Astrocyte (in vitro differentiated cells and primary cell): Measurements from ENCODE around the gene LRRC9. TPM values are rescaled to one million over a fixed set of nuclear protein-coding genes. Genes with fewer than 3 reads are reported as not detected.
"Not testable (repeated sequence)": the region's sequence is repeated elsewhere in the genome, so short reads cannot be mapped to it uniquely, and the experiment has no call there.

Source experiments
- DNase-seq: peaks from one replicate; pipeline ENCODE4 v3.0.0-alpha.2; 2010; ENCODE audit warnings: low read depth
- FAIRE-seq: peaks from 2 replicates; lab custom pipeline; 2011; peaks lifted over from hg19 to GRCh38; lab: Jason Lieb, UNC
- H2AFZ ChIP-seq: 2 replicates; pipeline ENCODE4 v1.6.0; 2012; ENCODE audit warnings: low read depth, low read length, inconsistent platforms
- H3K27ac ChIP-seq: 2 replicates; pipeline ENCODE4 v1.5.1; 2011; ENCODE audit warnings: low read depth, low read length, inconsistent platforms
- H3K27me3 ChIP-seq: 2 replicates; pipeline ENCODE4 v1.6.0; 2011; ENCODE audit warnings: low read length, inconsistent platforms; ENCODE audit not compliant: insufficient read depth
- H3K36me3 ChIP-seq: 2 replicates; pipeline ENCODE4 v1.5.1; 2011; ENCODE audit warnings: low read length, inconsistent platforms; ENCODE audit not compliant: insufficient read depth
- H3K4me1 ChIP-seq: 2 replicates; pipeline ENCODE4 v1.5.1; 2011; ENCODE audit warnings: low read length, inconsistent platforms; ENCODE audit not compliant: insufficient read depth
- H3K4me2 ChIP-seq: 2 replicates; pipeline ENCODE4 v1.6.0; 2012; ENCODE audit warnings: low read length, inconsistent platforms
- H3K4me3 ChIP-seq: 2 replicates; pipeline ENCODE4 v1.5.1; 2011; ENCODE audit warnings: low read depth, mild to moderate bottlenecking, low read length, inconsistent platforms; ENCODE audit not compliant: insufficient read depth
- H3K79me2 ChIP-seq: 2 replicates; pipeline ENCODE4 v1.6.0; 2012; ENCODE audit warnings: mild to moderate bottlenecking, low read length, inconsistent platforms; ENCODE audit not compliant: insufficient read depth
- H3K9ac ChIP-seq: 2 replicates; pipeline ENCODE4 v1.6.0; 2012; ENCODE audit warnings: mild to moderate bottlenecking, low read length, inconsistent platforms
- H3K9me3 ChIP-seq: 2 replicates; pipeline ENCODE4 v1.5.1; 2012; ENCODE audit warnings: low read depth, mild to moderate bottlenecking, low read length, inconsistent platforms; ENCODE audit not compliant: insufficient read depth
- H4K20me1 ChIP-seq: 2 replicates; pipeline ENCODE4 v1.6.0; 2012; ENCODE audit warnings: low read length, inconsistent platforms; ENCODE audit not compliant: insufficient read depth
- H3K27ac Mint-ChIP-seq: one replicate; pipeline ENCODE4 v1.8.0; 2021; ENCODE audit warnings: mild to moderate bottlenecking, mixed read lengths; ENCODE audit not compliant: unreplicated experiment
- H3K27me3 Mint-ChIP-seq: one replicate; pipeline ENCODE4 v1.8.0; 2021; ENCODE audit warnings: low read depth, mixed read lengths; ENCODE audit not compliant: unreplicated experiment
- H3K36me3 Mint-ChIP-seq: one replicate; pipeline ENCODE4 v1.8.0; 2021; ENCODE audit warnings: low read depth, mixed read lengths; ENCODE audit not compliant: unreplicated experiment
- H3K4me1 Mint-ChIP-seq: one replicate; pipeline ENCODE4 v1.8.0; 2021; ENCODE audit warnings: low read depth, mixed read lengths; ENCODE audit not compliant: unreplicated experiment
- H3K4me3 Mint-ChIP-seq: one replicate; pipeline ENCODE4 v1.8.0; 2021; ENCODE audit warnings: mild to moderate bottlenecking, moderate library complexity, mixed read lengths; ENCODE audit not compliant: unreplicated experiment
- H3K9me3 Mint-ChIP-seq: one replicate; pipeline ENCODE4 v1.8.0; 2021; ENCODE audit warnings: mild to moderate bottlenecking, mixed read lengths; ENCODE audit not compliant: unreplicated experiment
- EZH2 ChIP-seq: IDR thresholded peaks from 2 replicates; pipeline ENCODE4 v1.6.1; 2012; ENCODE audit warnings: mild to moderate bottlenecking, low read length, inconsistent platforms; ENCODE audit not compliant: insufficient read depth
- total RNA-seq: library from RNA; stranded (reverse); gene quantifications from 2 replicates; pipeline ENCODE4 v1.2.1, GENCODE V29; 2021
- TF ChIP-seq, protein P1 (sequence below): IDR thresholded peaks from 2 replicates; pipeline ENCODE4 v1.5.1; 2011; ENCODE audit warnings: low read depth, mild to moderate bottlenecking, inconsistent platforms, low read length, moderate library complexity; ENCODE audit not compliant: insufficient read depth

The LRRC9 gene
- total RNA-seq, 1 donor from 2014 or later, result 0.05 TPM

- Histone ChIP-seq H3K4me2 (no peak overlapping the region), H3K36me3 (no peaks in the 10 kb centered on the region), H3K9ac (no peak overlapping the region), H4K20me1 (no peaks in the 10 kb centered on the region), H3K27ac (no peak overlapping the region), H3K4me3 (no peak overlapping the region), H3K4me1 (no peaks in the 10 kb centered on the region), H3K27me3 (no peaks in the 10 kb centered on the region), H2AFZ (no peak overlapping the region), H3K79me2 (no peaks in the 10 kb centered on the region), H3K9me3 (no peaks in the 10 kb centered on the region)
- DNase-seq, result no peak
- Mint-ChIP-seq H3K27ac (no peak overlapping the region), H3K27me3 (no peaks in the 10 kb centered on the region), H3K9me3 (peaks cover 4% of the 10 kb centered on the region), H3K36me3 (no peaks in the 10 kb centered on the region), H3K4me3 (no peak overlapping the region), H3K4me1 (no peaks in the 10 kb centered on the region)
- TF ChIP-seq, protein P1, sequence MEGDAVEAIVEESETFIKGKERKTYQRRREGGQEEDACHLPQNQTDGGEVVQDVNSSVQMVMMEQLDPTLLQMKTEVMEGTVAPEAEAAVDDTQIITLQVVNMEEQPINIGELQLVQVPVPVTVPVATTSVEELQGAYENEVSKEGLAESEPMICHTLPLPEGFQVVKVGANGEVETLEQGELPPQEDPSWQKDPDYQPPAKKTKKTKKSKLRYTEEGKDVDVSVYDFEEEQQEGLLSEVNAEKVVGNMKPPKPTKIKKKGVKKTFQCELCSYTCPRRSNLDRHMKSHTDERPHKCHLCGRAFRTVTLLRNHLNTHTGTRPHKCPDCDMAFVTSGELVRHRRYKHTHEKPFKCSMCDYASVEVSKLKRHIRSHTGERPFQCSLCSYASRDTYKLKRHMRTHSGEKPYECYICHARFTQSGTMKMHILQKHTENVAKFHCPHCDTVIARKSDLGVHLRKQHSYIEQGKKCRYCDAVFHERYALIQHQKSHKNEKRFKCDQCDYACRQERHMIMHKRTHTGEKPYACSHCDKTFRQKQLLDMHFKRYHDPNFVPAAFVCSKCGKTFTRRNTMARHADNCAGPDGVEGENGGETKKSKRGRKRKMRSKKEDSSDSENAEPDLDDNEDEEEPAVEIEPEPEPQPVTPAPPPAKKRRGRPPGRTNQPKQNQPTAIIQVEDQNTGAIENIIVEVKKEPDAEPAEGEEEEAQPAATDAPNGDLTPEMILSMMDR, result no peak
- no peak for TF ChIP-seq EZH2
- no peak for FAIRE-seq
Measured at GRCh38 chr14:60035177-60035576, 115.2 kb downstream of the LRRC9 start.

DNA sequence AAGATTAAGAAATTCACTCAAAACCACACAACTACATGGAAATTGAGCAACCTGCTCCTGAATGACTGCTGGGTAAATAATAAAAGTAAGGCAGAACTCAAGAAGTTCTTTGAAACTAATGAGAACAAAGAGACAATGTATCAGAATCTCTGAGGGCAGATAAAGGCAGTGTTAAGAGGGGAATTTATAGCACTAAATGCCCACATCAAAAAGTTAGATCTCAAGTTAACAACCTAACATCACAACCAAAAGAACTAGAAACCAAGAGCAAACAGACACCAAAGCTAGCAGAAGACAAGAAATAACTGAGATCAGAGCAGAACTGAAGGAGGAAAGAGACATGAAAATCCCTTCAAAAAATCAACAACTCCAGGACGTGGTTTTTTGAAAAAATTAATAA lies 128.0 kb downstream of the LRRC9 start:
- not testable (repeated sequence) for H3K27ac ChIP-seq, H3K27me3 Mint-ChIP-seq, H3K4me3 ChIP-seq, H3K9me3 Mint-ChIP-seq, H3K79me2 ChIP-seq, H4K20me1 ChIP-seq, H3K27ac Mint-ChIP-seq, H3K4me1 Mint-ChIP-seq, H3K4me2 ChIP-seq, H3K9me3 ChIP-seq, DNase-seq, H3K9ac ChIP-seq, H3K36me3 ChIP-seq, FAIRE-seq, H3K4me1 ChIP-seq, H3K4me3 Mint-ChIP-seq, H2AFZ ChIP-seq, H3K27me3 ChIP-seq, H3K36me3 Mint-ChIP-seq

DNA sequence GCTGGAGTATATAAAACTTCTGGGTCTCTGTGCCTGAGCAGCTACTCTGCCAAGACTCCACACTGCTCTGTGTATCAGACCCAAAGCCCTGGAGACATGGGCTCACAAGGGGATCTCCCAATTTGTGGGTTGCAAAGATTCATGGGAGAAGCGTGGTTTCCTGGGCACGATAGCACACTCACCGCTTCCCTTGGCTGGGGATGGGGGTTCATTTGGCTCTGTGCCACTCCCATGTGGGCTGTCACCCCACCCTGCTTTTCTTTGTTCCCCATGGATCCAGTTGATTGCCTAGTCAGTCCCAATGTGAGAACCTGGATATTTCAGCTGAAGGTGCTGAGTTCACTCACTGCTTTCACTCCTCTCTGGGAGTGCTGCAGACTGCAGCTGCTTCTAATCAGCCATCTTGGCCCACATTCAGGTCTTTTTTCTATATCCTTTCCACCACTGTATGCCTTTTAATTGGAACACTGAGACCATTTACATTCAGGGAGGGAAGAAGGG lies 131.8 kb downstream of the LRRC9 start:
- H3K4me3 Mint-ChIP-seq, result no peak overlapping the region
- FAIRE-seq (no peak), DNase-seq (peak; percentile 2)
- Histone ChIP-seq H3K9me3 (no peaks in the 10 kb centered on the region), H3K36me3 (no peaks in the 10 kb centered on the region), H4K20me1 (no peaks in the 10 kb centered on the region), H3K79me2 (no peaks in the 10 kb centered on the region), H3K4me3 (no peak overlapping the region), H3K4me1 (no peaks in the 10 kb centered on the region), H3K4me2 (no peak overlapping the region), H2AFZ (no peak overlapping the region), H3K9ac (no peak overlapping the region), H3K27ac (no peak overlapping the region), H3K27me3 (no peaks in the 10 kb centered on the region)
- no peak overlapping the region for H3K27ac Mint-ChIP-seq
- peaks cover 2% of the 10 kb centered on the region for H3K9me3 Mint-ChIP-seq
- no peaks in the 10 kb centered on the region for H3K4me1 Mint-ChIP-seq
- H3K27me3 Mint-ChIP-seq, result no peaks in the 10 kb centered on the region
- no peaks in the 10 kb centered on the region for H3K36me3 Mint-ChIP-seq
- no peak for TF ChIP-seq EZH2
- TF ChIP-seq, protein P1, result no peak
